ENCODE data around the gene IZUMO4.

IZUMO4 gene

GRCh38 chr19:2100719-2101061, 4.0 kb downstream of the IZUMO4 start:
- TF ChIP-seq, protein P1, sequence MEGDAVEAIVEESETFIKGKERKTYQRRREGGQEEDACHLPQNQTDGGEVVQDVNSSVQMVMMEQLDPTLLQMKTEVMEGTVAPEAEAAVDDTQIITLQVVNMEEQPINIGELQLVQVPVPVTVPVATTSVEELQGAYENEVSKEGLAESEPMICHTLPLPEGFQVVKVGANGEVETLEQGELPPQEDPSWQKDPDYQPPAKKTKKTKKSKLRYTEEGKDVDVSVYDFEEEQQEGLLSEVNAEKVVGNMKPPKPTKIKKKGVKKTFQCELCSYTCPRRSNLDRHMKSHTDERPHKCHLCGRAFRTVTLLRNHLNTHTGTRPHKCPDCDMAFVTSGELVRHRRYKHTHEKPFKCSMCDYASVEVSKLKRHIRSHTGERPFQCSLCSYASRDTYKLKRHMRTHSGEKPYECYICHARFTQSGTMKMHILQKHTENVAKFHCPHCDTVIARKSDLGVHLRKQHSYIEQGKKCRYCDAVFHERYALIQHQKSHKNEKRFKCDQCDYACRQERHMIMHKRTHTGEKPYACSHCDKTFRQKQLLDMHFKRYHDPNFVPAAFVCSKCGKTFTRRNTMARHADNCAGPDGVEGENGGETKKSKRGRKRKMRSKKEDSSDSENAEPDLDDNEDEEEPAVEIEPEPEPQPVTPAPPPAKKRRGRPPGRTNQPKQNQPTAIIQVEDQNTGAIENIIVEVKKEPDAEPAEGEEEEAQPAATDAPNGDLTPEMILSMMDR (IDR thresholded peaks at IDR 0.05; ENCODE audit: insufficient read depth, low read length, poor library complexity, severe bottlenecking), result no peak
- H3K4me3 ChIP-seq (replicated peaks; ENCODE audit: low read depth, low read length), result no peak overlapping the region
- H3K36me3 ChIP-seq (ENCODE audit: control insufficient read depth, insufficient read depth, low read length), result peaks cover 25% of the 10 kb centered on the region
- no peak for DNase-seq (ENCODE audit: extremely low read depth, insufficient read length)
- H3K27me3 ChIP-seq (replicated peaks; ENCODE audit: control insufficient read depth, insufficient read depth, low read length), result no peaks in the 10 kb centered on the region

- TF ChIP-seq, protein P1 (IDR thresholded peaks at IDR 0.05; ENCODE audit: insufficient read depth, low read length, poor library complexity, severe bottlenecking), result no peak
- DNase-seq (ENCODE audit: extremely low read depth, insufficient read length), result no peak
- peaks cover 30% of the 10 kb centered on the region for H3K36me3 ChIP-seq (ENCODE audit: control insufficient read depth, insufficient read depth, low read length)
- H3K27me3 ChIP-seq (replicated peaks; ENCODE audit: control insufficient read depth, insufficient read depth, low read length), result no peaks in the 10 kb centered on the region
- no peak overlapping the region for H3K4me3 ChIP-seq (replicated peaks; ENCODE audit: low read depth, low read length)
These were observed 5.0 kb downstream of the IZUMO4 start for GRCh38 chr19:2101417-2102335.

DNA sequence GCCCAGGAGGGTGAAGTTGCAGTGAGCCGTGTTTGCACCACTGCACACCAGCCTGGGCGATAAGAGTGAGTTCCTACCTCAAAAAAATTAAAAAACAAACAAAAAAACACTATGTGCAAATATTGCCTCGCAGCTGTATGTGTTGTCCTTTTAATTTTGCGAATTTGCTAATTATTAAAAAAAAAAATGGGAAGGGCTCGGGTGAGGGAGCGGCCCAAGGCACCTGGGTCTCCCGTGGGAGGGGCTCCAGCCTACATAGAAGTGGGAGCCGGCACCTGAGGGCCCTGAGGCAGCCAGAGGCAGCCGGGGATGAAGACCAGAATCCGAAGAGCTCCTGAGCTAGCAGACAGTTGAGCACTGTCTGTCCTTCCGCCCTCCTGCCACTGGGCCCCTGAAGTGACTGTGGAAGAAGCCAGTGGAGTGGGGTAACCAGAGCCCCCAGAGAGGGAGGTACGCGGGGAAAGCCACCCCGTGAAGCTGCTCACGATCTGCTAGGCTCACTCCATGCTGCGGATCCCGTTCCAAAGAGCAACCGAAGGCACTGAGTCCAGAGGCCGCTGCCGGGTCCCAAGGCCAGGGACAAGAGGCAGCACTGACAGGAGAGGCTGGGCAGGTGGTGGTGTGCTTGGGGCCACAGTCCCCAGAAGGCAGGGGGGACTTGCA, 6.5 kb downstream of the IZUMO4 start:
- TF ChIP-seq, protein P1 (IDR thresholded peaks at IDR 0.05; ENCODE audit: insufficient read depth, low read length, poor library complexity, severe bottlenecking), result no peak
- Histone ChIP-seq H3K4me3 (replicated peaks; ENCODE audit: low read depth, low read length) (no peak overlapping the region), H3K36me3 (ENCODE audit: control insufficient read depth, insufficient read depth, low read length) (peaks cover 31% of the 10 kb centered on the region), H3K27me3 (replicated peaks; ENCODE audit: control insufficient read depth, insufficient read depth, low read length) (no peaks in the 10 kb centered on the region)
- DNase-seq (ENCODE audit: extremely low read depth, insufficient read length), result no peak

DNA sequence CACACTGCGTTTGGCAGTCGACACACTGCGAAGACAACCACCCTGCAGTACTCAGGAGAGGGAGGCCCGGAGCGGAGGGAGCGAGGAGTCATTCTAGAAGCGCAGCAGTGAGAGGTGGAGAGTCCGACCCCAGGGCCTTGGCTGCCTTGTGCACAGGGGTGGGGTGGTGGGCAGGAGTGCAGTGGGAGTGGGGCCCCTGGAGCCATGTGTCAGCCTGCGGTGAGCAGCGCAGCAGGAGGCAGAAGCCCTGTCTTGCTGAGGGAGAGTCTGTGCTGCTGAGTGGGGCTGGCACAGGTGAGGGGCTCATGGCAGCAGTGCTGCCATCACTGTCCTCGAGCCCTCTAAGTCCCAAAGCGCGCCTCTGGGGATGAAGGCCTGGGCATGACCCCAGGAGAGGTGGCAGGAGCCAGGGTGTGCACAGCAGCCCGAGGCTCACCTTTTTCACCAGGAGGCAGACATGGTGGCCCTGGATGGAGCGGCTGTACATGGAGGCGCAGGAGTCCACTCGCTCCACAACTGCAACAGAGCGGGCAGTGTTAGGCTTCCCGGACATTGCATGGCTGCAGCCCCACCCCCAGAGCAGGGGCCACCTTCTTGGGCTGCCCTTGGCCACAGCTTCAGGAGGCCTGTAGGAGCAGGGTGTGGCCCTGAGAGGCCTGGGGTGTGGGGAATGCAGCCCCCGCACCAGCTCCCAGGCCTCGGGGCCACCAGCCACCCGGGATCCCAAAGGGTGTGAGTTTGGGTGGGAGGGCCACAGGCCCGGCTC, 11.7 kb downstream of the IZUMO4 start:
- no peak for DNase-seq (ENCODE audit: extremely low read depth, insufficient read length)
- Histone ChIP-seq H3K36me3 (ENCODE audit: control insufficient read depth, insufficient read depth, low read length) (peaks cover 54% of the 10 kb centered on the region), H3K4me3 (replicated peaks; ENCODE audit: low read depth, low read length) (no peak overlapping the region), H3K27me3 (replicated peaks; ENCODE audit: control insufficient read depth, insufficient read depth, low read length) (no peaks in the 10 kb centered on the region)
- TF ChIP-seq, protein P1 (IDR thresholded peaks at IDR 0.05; ENCODE audit: insufficient read depth, low read length, poor library complexity, severe bottlenecking), result no peak

GRCh38 chr19:2109046-2109864, 12.5 kb downstream of the IZUMO4 start:
- no peak for DNase-seq (ENCODE audit: extremely low read depth, insufficient read length)
- Histone ChIP-seq H3K36me3 (ENCODE audit: control insufficient read depth, insufficient read depth, low read length) (peaks cover 56% of the 10 kb centered on the region), H3K4me3 (replicated peaks; ENCODE audit: low read depth, low read length) (no peak overlapping the region), H3K27me3 (replicated peaks; ENCODE audit: control insufficient read depth, insufficient read depth, low read length) (no peaks in the 10 kb centered on the region)
- TF ChIP-seq, protein P1 (IDR thresholded peaks at IDR 0.05; ENCODE audit: insufficient read depth, low read length, poor library complexity, severe bottlenecking), result no peak

Data from GM06990 (cell line).